ENCODE data around the gene PRSS16.

DNA sequence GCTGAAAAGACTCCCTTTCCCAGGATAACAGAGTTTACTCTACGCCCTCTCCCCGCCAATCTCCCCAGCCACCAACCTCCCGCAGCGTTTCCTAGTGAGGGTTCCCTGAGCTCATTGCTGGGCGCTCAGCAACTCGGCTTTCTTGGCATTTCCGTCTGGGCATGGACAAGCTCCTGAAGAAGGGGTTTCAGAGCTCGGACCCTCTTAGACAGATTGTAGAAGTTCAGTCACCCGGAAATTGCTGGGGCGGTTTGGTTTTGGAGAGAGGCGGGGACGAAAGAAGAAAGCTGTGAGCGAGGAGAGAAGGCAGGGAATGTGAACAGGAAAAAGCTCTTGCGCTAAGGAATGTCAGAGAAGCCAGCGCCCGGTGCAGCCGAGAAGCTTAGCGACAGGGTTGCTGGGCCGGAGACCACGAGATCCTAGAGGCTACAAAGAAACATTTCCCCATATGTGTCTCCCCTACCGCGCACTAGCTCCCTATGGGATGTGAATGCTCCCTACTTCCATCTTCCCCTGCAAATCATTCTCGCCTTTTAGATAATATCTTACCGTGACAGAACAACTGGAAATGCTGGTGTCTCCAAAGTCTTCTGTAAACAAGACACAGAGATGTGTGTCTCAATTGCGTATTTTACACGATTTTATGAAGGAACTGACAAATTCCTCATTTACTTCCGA, 48.7 kb downstream of the PRSS16 start:
- TF ChIP-seq POLR2A (IDR thresholded peaks at IDR 0.05; ENCODE audit: low read length) = no peak
- no peak for TF ChIP-seq GATA1 (IDR thresholded peaks at IDR 0.05; ENCODE audit: low read depth, low read length)
